ENCODE data around the gene ZBTB46. TPM values are rescaled to one million over a fixed set of nuclear protein-coding genes. Genes with fewer than 3 reads are reported as not detected.
"Not testable (repeated sequence)": the region's sequence is repeated elsewhere in the genome, so short reads cannot be mapped to it uniquely, and the experiment has no call there.

Gene ZBTB46
- total RNA-seq, 1 experiment from 2014 or later = 13.5 TPM

GRCh38 chr20:63801174-63801573 is 29.9 kb downstream of the ZBTB46 start:
- not testable (repeated sequence) for H3K4me3 ChIP-seq (ENCODE audit: insufficient read depth, low read depth, low read length); H3K36me3 ChIP-seq (replicated peaks; ENCODE audit: control insufficient read depth, insufficient read depth, low read length); DNase-seq; H3K27me3 ChIP-seq (ENCODE audit: control insufficient read depth, insufficient read depth, low read length)

GRCh38 chr20:63800411-63800810 is 30.7 kb downstream of the ZBTB46 start:
- H3K36me3 ChIP-seq (replicated peaks; ENCODE audit: control insufficient read depth, insufficient read depth, low read length); H3K27me3 ChIP-seq (ENCODE audit: control insufficient read depth, insufficient read depth, low read length); H3K4me3 ChIP-seq (ENCODE audit: insufficient read depth, low read depth, low read length); DNase-seq: not testable (repeated sequence)

- H3K4me3 ChIP-seq (ENCODE audit: insufficient read depth, low read depth, low read length); H3K27me3 ChIP-seq (ENCODE audit: control insufficient read depth, insufficient read depth, low read length); H3K36me3 ChIP-seq (replicated peaks; ENCODE audit: control insufficient read depth, insufficient read depth, low read length); DNase-seq: not testable (repeated sequence)
Observed at GRCh38 chr20:63799127-63799526, 31.9 kb downstream of the ZBTB46 start.

- not testable (repeated sequence) for H3K27me3 ChIP-seq (ENCODE audit: control insufficient read depth, insufficient read depth, low read length); H3K4me3 ChIP-seq (ENCODE audit: insufficient read depth, low read depth, low read length); H3K36me3 ChIP-seq (replicated peaks; ENCODE audit: control insufficient read depth, insufficient read depth, low read length); DNase-seq
Observed at GRCh38 chr20:63797175-63797574, 33.9 kb downstream of the ZBTB46 start.

- no peaks in the 10 kb centered on the region for H3K27me3 ChIP-seq (ENCODE audit: control insufficient read depth, insufficient read depth, low read length)
- peaks cover under 1% of the 10 kb centered on the region for H3K36me3 ChIP-seq (replicated peaks; ENCODE audit: control insufficient read depth, insufficient read depth, low read length)
- H3K4me3 ChIP-seq (ENCODE audit: insufficient read depth, low read depth, low read length) = no peak overlapping the region
- DNase-seq = no peak
Observed at GRCh38 chr20:63795178-63795830, 35.8 kb downstream of the ZBTB46 start.

GRCh38 chr20:63794614-63795013 is 36.5 kb downstream of the ZBTB46 start:
- H3K27me3 ChIP-seq (ENCODE audit: control insufficient read depth, insufficient read depth, low read length) = no peaks in the 10 kb centered on the region
- peak; percentile 41 for DNase-seq
- no peak overlapping the region for H3K4me3 ChIP-seq (ENCODE audit: insufficient read depth, low read depth, low read length)
- H3K36me3 ChIP-seq (replicated peaks; ENCODE audit: control insufficient read depth, insufficient read depth, low read length) = peaks cover 4% of the 10 kb centered on the region

- no peaks in the 10 kb centered on the region for H3K27me3 ChIP-seq (ENCODE audit: control insufficient read depth, insufficient read depth, low read length)
- no peak overlapping the region for H3K4me3 ChIP-seq (ENCODE audit: insufficient read depth, low read depth, low read length)
Observed at GRCh38 chr20:63792866-63793265, 38.2 kb downstream of the ZBTB46 start.

GRCh38 chr20:63791497-63792156 is 39.4 kb downstream of the ZBTB46 start:
- Histone ChIP-seq H3K36me3 (replicated peaks; ENCODE audit: control insufficient read depth, insufficient read depth, low read length) (peaks cover 6% of the 10 kb centered on the region), H3K4me3 (ENCODE audit: insufficient read depth, low read depth, low read length) (no peak overlapping the region), H3K27me3 (ENCODE audit: control insufficient read depth, insufficient read depth, low read length) (no peaks in the 10 kb centered on the region)
- DNase-seq = peak; percentile 66

More at GRCh38 chr20:63792866-63793265, 38.2 kb downstream of the ZBTB46 start:
- H3K36me3 ChIP-seq (replicated peaks; ENCODE audit: control insufficient read depth, insufficient read depth, low read length) = peaks cover 6% of the 10 kb centered on the region
- peak; percentile 59 for DNase-seq

GRCh38 chr20:63790572-63791168 is 40.4 kb downstream of the ZBTB46 start:
- DNase-seq = peak; percentile 46
- H3K27me3 ChIP-seq (ENCODE audit: control insufficient read depth, insufficient read depth, low read length) = no peaks in the 10 kb centered on the region
- H3K4me3 ChIP-seq (ENCODE audit: insufficient read depth, low read depth, low read length) = no peak overlapping the region
- peaks cover 6% of the 10 kb centered on the region for H3K36me3 ChIP-seq (replicated peaks; ENCODE audit: control insufficient read depth, insufficient read depth, low read length)

- no peak for DNase-seq
Observed at GRCh38 chr20:63789836-63790571, 41.1 kb downstream of the ZBTB46 start.

GRCh38 chr20:63787749-63788148 is 43.3 kb downstream of the ZBTB46 start:
- H3K4me3 ChIP-seq (ENCODE audit: insufficient read depth, low read depth, low read length) = no peak overlapping the region
- no peak for DNase-seq
- no peaks in the 10 kb centered on the region for H3K27me3 ChIP-seq (ENCODE audit: control insufficient read depth, insufficient read depth, low read length)
- peaks cover 6% of the 10 kb centered on the region for H3K36me3 ChIP-seq (replicated peaks; ENCODE audit: control insufficient read depth, insufficient read depth, low read length)

More at GRCh38 chr20:63789836-63790571, 41.1 kb downstream of the ZBTB46 start:
- Histone ChIP-seq H3K27me3 (ENCODE audit: control insufficient read depth, insufficient read depth, low read length) (no peaks in the 10 kb centered on the region), H3K4me3 (ENCODE audit: insufficient read depth, low read depth, low read length) (no peak overlapping the region), H3K36me3 (replicated peaks; ENCODE audit: control insufficient read depth, insufficient read depth, low read length) (peaks cover 6% of the 10 kb centered on the region)

GRCh38 chr20:63787302-63787701 is 43.8 kb downstream of the ZBTB46 start:
- H3K27me3 ChIP-seq (ENCODE audit: control insufficient read depth, insufficient read depth, low read length) = no peaks in the 10 kb centered on the region
- H3K36me3 ChIP-seq (replicated peaks; ENCODE audit: control insufficient read depth, insufficient read depth, low read length) = peaks cover 6% of the 10 kb centered on the region
- no peak overlapping the region for H3K4me3 ChIP-seq (ENCODE audit: insufficient read depth, low read depth, low read length)
- DNase-seq = no peak

GRCh38 chr20:63785691-63786131 is 45.4 kb downstream of the ZBTB46 start:
- no peaks in the 10 kb centered on the region for H3K27me3 ChIP-seq (ENCODE audit: control insufficient read depth, insufficient read depth, low read length)
- DNase-seq = no peak
- no peak overlapping the region for H3K4me3 ChIP-seq (ENCODE audit: insufficient read depth, low read depth, low read length)
- peaks cover 6% of the 10 kb centered on the region for H3K36me3 ChIP-seq (replicated peaks; ENCODE audit: control insufficient read depth, insufficient read depth, low read length)

GRCh38 chr20:63783970-63784369 is 47.1 kb downstream of the ZBTB46 start:
- Histone ChIP-seq H3K4me3 (ENCODE audit: insufficient read depth, low read depth, low read length) (no peak overlapping the region), H3K36me3 (replicated peaks; ENCODE audit: control insufficient read depth, insufficient read depth, low read length) (no peaks in the 10 kb centered on the region), H3K27me3 (ENCODE audit: control insufficient read depth, insufficient read depth, low read length) (no peaks in the 10 kb centered on the region)
- no peak for DNase-seq
